ENCODE results near the gene MAST1.
A peak's percentile ranks its signal among the peaks of the same experiment; 100 is the strongest.

Gene MAST1

GRCh38 chr19:12882589-12882988, 44.3 kb downstream of the MAST1 start:
- H3K4me3 ChIP-seq (replicated peaks; ENCODE audit: insufficient read depth, low read length), result no peak overlapping the region
- DNase-seq (ENCODE audit: low read depth in 1 of 2, low spot score in 1 of 2), result no peak
- no peaks in the 10 kb centered on the region for H3K27me3 ChIP-seq (ENCODE audit: insufficient read depth, poor library complexity, severe bottlenecking)
- no peak for TF ChIP-seq SPI1 (IDR thresholded peaks at IDR 0.05; ENCODE audit: borderline replicate concordance, low read depth)
- TF ChIP-seq, protein P1, sequence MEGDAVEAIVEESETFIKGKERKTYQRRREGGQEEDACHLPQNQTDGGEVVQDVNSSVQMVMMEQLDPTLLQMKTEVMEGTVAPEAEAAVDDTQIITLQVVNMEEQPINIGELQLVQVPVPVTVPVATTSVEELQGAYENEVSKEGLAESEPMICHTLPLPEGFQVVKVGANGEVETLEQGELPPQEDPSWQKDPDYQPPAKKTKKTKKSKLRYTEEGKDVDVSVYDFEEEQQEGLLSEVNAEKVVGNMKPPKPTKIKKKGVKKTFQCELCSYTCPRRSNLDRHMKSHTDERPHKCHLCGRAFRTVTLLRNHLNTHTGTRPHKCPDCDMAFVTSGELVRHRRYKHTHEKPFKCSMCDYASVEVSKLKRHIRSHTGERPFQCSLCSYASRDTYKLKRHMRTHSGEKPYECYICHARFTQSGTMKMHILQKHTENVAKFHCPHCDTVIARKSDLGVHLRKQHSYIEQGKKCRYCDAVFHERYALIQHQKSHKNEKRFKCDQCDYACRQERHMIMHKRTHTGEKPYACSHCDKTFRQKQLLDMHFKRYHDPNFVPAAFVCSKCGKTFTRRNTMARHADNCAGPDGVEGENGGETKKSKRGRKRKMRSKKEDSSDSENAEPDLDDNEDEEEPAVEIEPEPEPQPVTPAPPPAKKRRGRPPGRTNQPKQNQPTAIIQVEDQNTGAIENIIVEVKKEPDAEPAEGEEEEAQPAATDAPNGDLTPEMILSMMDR (IDR thresholded peaks at IDR 0.05; ENCODE audit: insufficient read depth, low read length), result no peak
- H3K27ac ChIP-seq (replicated peaks), result peak overlapping the region; percentile 66

- DNase-seq (ENCODE audit: low read depth in 1 of 2, low spot score in 1 of 2), result no peak
- H3K27ac ChIP-seq (replicated peaks), result peak overlapping the region; percentile 66
- no peak overlapping the region for H3K4me3 ChIP-seq (replicated peaks; ENCODE audit: insufficient read depth, low read length)
- no peaks in the 10 kb centered on the region for H3K27me3 ChIP-seq (ENCODE audit: insufficient read depth, poor library complexity, severe bottlenecking)
- TF ChIP-seq REST (IDR thresholded peaks at IDR 0.05; ENCODE audit: insufficient replicate concordance, low read depth), result no peak
- TF ChIP-seq, protein P1 (IDR thresholded peaks at IDR 0.05; ENCODE audit: insufficient read depth, low read length), result no peak
- TF ChIP-seq POLR2AphosphoS5 (IDR thresholded peaks at IDR 0.05; ENCODE audit: low read depth), result no peak
- TF ChIP-seq GABPA (IDR thresholded peaks at IDR 0.05; ENCODE audit: low read depth), result no peak
- TF ChIP-seq SPI1 (IDR thresholded peaks at IDR 0.05; ENCODE audit: borderline replicate concordance, low read depth), result no peak
Measured at GRCh38 chr19:12884202-12884601, 45.9 kb downstream of the MAST1 start.

GRCh38 chr19:12884627-12884925, 46.3 kb downstream of the MAST1 start:
- Histone ChIP-seq H3K4me3 (replicated peaks; ENCODE audit: insufficient read depth, low read length) (no peak overlapping the region), H3K27ac (replicated peaks) (peak overlapping the region; percentile 66), H3K27me3 (ENCODE audit: insufficient read depth, poor library complexity, severe bottlenecking) (no peaks in the 10 kb centered on the region)
- TF ChIP-seq REST (IDR thresholded peaks at IDR 0.05; ENCODE audit: insufficient replicate concordance, low read depth) (no peak), POLR2AphosphoS5 (IDR thresholded peaks at IDR 0.05; ENCODE audit: low read depth) (no peak), SPI1 (IDR thresholded peaks at IDR 0.05; ENCODE audit: borderline replicate concordance, low read depth) (no peak)
- no peak for DNase-seq (ENCODE audit: low read depth in 1 of 2, low spot score in 1 of 2)

- TF ChIP-seq REST (IDR thresholded peaks at IDR 0.05; ENCODE audit: insufficient replicate concordance, low read depth), result peak; percentile 61
- no peak for TF ChIP-seq SPI1 (IDR thresholded peaks at IDR 0.05; ENCODE audit: borderline replicate concordance, low read depth)
- peak; percentile 35; the same call in 1 of the 2 replicates for TF ChIP-seq GABPA (IDR thresholded peaks at IDR 0.05; ENCODE audit: low read depth)
- TF ChIP-seq, protein P1 (IDR thresholded peaks at IDR 0.05; ENCODE audit: insufficient read depth, low read length), result peak; percentile 51
- peak; percentile 66 for TF ChIP-seq POLR2AphosphoS5 (IDR thresholded peaks at IDR 0.05; ENCODE audit: low read depth)
- DNase-seq (ENCODE audit: low read depth in 1 of 2, low spot score in 1 of 2), result peak; percentile 93 to 96
- Histone ChIP-seq H3K4me3 (replicated peaks; ENCODE audit: insufficient read depth, low read length) (peak overlapping the region; percentile 45), H3K27ac (replicated peaks) (peak overlapping the region; percentile 66), H3K27me3 (ENCODE audit: insufficient read depth, poor library complexity, severe bottlenecking) (no peaks in the 10 kb centered on the region)
Measured at GRCh38 chr19:12884926-12885748, 46.8 kb downstream of the MAST1 start.
